Measurements from ENCODE around the gene TEDC1.

- TF ChIP-seq CTCF (IDR thresholded peaks at IDR 0.05; ENCODE audit: low read length), result no peak
- TF ChIP-seq EZH2 (optimal IDR thresholded peaks at IDR 0.05; ENCODE audit: low read depth, low read length), result no peak
These were observed 36.4 kb downstream of the TEDC1 start for GRCh38 chr14:105527381-105527825.
